Daoy (cell line): ENCODE results near the gene CNTN4. TPM values are rescaled to one million over a fixed set of nuclear protein-coding genes. Genes with fewer than 3 reads are reported as not detected.

Source experiments
- DNase-seq: peaks from one replicate; pipeline ENCODE4 v3.0.0-alpha.2; 2015; ENCODE audit warnings: low read depth
- total RNA-seq: library from RNA; depleted of rRNA; stranded (reverse); fragments of >200 nt; shearing (Covaris generic); gene quantifications from 2 replicates; pipeline ENCODE4 v1.2.3, GENCODE V29; 2014

The CNTN4 gene
- total RNA-seq, 1 experiment from 2014 or later = 0.06 TPM

DNA sequence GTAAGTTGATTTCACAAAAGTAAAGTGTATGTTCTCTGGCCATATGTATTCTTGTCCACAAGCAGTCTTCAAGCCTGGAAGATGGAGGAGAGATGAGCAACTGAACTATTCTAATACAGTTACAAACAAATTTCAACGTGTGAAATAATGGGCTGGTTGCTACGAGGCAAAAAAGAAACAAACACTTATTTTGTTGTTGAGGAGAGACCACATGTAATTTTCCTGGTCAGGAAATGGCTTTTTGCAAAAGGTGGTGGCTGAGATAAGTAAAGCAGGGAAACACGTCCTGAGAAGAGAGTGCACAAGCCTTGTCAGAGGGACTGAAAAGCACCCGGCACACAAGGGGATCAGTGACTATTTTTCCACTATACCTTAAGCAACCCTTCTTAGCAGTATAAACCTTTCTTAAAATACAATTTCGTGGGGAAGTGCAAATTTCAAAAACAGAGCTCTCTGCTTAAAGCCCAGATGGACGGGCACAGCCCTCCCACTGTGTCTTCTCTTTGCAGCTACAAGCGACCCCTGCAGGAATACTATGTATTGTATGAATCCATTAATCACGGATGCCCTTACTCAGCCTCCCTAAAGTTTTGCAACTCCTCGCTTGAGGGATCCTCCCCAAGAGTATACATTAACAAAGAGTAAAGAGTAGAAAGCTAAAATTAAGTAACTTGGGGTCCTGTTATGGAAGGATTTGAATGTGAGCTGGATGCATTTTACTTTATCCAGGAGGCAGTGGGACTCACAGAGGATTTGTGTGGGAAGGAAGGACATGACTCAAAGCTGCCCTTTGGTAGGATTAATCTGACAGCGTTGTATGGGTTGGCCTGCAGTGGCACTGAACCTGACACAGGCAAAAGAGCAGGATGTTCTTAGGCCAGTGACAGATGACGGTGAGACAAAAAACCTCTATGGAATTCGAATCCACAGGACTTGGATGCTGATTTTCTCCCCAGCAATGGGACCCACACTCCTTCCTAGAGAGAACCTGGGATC, 757.8 kb downstream of the CNTN4 start:
- peak; percentile 24 for DNase-seq

GRCh38 chr3:2860626-2861025, 762.0 kb downstream of the CNTN4 start:
- DNase-seq = no peak

- no peak for DNase-seq
Observed at GRCh38 chr3:2861120-2861519, 762.5 kb downstream of the CNTN4 start.

DNA sequence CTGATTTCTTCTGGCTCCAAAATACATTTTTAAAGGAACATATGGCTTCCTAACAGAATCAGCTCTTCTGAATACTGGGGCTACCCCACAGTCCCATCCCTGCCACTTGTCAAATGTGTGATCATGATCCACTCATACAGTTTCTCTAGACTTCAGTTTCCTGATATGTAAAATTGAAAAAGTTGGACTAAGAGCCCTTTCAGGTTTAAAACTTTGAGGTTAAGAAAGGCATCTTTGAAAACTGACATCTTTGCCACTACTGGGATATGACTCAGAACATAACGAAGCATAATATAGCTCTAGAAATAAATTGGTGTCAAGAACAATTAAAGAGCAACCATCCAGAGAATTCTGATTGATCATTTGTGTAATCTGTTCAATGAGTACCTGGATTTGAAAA, 763.3 kb downstream of the CNTN4 start:
- no peak for DNase-seq

DNA sequence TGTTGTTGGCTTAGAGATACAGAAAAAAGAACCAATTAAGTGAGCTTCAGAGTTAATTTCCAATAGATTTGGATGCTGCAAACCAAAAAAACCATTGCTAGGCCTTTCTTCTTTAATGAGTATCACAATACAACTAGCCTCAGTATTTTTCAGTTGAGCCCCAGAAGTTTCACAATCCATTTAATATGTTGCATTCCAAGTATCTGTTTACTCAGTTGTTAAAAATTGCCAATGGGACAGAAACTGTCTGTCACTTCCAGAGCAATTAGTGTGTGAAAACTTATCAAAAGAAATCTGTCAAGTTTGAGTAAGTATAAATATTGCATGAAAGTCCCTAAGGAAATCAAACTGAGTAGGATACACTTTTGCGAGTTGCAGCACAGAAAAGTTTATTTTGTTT, 763.7 kb downstream of the CNTN4 start:
- DNase-seq = no peak

- DNase-seq = no peak
Observed at GRCh38 chr3:2863127-2863526, 764.5 kb downstream of the CNTN4 start.

- DNase-seq = no peak
Observed at GRCh38 chr3:2869905-2870304, 771.2 kb downstream of the CNTN4 start.

- DNase-seq = peak; percentile 40
Observed at GRCh38 chr3:2870724-2871333, 772.2 kb downstream of the CNTN4 start.

DNA sequence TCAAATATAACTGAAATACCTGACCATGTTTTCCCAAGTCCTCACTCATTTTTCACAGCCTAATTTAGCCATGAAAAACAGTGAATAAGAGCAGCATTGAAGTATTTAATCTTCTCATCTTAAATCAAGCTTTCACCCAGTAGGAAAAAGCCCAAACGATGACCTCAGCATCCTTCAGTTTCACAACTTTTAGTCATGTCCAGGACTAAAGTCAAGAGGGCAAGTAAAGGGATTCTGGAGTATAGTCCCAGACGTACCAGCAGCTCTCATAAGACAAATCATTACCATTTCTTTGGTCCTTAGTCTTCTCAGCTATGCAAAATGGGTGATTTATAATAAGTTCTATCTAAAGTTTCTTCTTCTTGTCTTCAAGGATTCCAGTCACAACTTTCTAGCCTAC, 774.2 kb downstream of the CNTN4 start:
- DNase-seq = no peak

- DNase-seq = no peak
Observed at GRCh38 chr3:2873986-2874385, 775.3 kb downstream of the CNTN4 start.

DNA sequence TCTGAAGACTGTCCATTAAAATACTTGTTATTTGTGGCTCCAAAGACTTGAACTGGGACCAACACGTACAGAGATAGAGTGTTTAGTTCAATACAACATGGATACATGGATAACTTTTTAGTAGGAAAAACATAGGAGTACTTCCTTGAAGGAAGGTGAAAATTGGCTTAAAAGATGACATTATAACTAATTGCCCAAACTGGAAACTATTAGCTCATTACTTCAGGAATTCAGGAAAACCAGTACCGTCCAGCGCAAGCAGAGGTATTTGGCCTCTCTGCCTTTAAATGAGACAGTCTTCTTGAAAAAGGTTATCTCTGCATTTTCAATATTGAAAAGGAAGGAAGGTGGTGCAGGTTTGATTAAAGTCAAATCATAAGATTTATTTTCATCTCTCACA, 777.0 kb downstream of the CNTN4 start:
- DNase-seq = no peak

- DNase-seq = no peak
Observed at GRCh38 chr3:2876362-2876761, 777.7 kb downstream of the CNTN4 start.

DNA sequence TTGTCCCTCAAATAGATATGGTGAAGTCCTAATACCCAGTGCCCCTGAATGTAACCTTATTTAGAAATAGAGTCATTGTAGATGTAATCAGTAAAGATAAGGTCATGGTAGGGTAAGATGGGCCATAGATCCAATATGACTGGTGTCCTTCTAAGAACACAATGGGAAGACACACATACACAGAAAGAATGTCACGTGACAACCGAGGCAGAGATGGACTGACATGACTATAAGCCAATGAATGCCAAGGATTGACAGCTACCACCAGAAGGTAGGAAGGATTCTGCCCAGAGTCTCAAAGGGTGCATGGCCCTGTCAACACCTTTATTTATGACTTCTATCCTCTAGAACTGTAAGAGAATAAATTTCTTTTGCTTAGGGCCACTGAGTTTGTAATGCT, 780.4 kb downstream of the CNTN4 start:
- no peak for DNase-seq

DNA sequence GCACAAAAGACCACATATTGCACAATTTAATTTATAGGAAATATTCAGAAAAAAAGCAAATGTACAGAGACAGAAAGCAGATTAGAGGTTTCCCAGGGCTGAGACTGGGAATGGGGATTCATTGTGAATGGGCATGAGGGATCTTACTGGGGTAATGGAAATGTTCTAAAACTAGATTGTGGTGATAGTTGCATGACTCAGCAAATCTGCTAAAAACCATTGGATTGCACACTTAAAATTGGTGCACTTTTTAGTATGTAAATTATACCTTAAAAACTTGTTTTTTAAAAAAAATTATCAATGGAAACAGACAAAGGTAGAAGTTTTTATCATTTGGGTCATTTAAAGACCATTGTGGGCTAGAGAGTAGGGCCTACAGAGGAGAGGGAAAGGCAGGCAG, 780.9 kb downstream of the CNTN4 start:
- no peak for DNase-seq

- no peak for DNase-seq
Observed at GRCh38 chr3:2880218-2880756, 781.6 kb downstream of the CNTN4 start.

DNA sequence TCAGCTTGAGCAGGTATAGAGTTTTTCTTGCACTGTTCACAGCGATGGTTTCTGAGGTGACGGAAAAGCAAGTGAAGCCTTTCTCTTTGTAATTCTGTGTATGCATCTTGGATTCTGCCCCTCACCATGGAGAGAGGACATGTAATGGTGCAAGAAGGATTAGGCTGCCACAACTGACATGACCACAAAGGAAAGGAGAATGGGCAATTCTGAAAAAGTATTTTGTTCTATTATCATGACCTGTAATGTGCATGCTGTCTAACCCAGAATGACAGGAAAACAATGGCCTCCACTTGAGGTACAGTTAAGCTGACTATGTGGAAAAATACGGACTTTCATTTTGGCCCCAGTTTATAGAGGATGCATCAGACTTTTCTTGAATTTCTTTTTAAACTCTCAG, 784.6 kb downstream of the CNTN4 start:
- DNase-seq = no peak

- DNase-seq = no peak
Observed at GRCh38 chr3:2888592-2888991, 789.9 kb downstream of the CNTN4 start.

DNA sequence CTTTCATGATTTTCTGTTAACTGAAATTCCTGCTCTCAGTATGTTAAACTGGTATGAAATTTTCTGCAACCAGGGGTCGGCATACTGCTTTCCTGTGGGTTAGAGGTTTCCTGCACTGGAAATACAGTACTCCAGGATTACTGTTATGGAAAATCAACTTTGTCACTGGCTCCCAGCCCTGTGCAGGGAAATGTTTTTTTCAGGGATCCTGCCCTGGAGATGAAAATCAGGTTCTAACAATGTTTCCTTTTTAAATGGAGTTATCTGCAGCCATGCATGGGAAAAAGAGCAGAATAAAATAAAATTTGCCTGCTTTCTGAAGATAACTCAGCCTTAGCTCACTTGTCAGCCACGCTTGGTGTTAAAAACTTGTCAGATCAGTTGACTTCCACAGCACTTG, 791.1 kb downstream of the CNTN4 start:
- DNase-seq = no peak

- peak; percentile 30 for DNase-seq
Observed at GRCh38 chr3:2896308-2896939, 797.8 kb downstream of the CNTN4 start.

DNA sequence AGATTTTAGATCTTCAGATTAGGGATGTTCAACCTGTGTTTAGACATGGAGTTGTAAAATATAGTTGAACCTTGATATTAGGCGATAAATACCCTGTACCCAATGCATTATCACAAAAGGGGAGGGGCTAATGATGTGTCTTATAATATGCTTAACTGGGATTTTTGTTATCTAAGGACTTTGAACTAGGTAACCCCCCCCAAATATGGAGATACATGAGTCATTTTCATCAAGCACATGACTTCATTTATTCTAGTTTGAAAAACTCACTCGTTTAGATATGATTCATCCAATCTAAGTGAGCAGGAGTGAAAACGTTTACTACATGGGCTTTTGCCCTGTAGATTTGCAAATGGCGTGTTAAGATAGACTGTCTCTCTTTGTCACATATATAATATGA, 799.2 kb downstream of the CNTN4 start:
- peak; percentile 9 for DNase-seq

GRCh38 chr3:2898591-2899353, 800.1 kb downstream of the CNTN4 start:
- DNase-seq = no peak

DNA sequence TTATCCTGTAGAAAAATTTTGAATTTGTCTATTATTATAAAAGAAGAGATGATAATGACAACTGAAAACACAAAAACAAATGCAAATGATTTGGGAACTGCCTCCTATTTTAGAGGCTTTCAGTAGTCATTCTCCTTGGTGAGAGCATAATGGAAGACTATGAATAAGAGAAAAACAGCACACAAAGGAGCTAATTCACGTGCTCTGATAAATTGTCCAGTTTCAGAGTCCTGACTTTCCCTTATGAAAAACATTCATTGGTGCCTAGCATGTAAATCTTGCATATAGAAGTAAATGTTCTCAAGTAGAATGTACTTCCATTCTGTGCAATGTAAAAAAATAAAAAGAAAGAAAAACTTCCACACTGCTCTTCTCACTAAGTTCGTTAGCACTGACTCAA, 805.4 kb downstream of the CNTN4 start:
- DNase-seq = no peak
